Measurements from ENCODE around the gene TET2.

DNA sequence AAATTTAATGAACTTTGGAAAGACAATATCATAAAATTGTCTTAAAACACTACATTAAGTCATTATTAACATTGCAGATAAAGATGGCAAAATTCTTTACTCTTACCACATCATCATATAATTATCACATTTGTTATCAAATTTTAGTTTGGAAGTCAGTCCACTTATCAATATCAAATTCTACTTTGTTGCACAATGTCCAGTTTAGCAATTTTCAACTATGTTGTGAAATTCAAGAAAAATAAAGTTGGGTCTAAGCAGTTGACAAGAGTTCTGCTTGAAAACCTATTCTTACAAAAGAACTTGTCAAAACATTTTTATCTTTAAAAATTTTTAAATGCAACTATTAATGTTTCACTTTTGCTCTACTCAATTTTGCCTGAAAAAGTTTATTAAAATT lies 44.7 kb upstream of the TET2 start:
- TF ChIP-seq POLR2A (IDR thresholded peaks at IDR 0.05; ENCODE audit: low read depth, low read length) (no peak), POLR2AphosphoS5 (IDR thresholded peaks at IDR 0.05; ENCODE audit: low read depth, low read length) (no peak), TAF1 (IDR thresholded peaks at IDR 0.05; ENCODE audit: low read depth, low read length) (no peak)

All from GM12891 (cell line).